Activated CD8-positive, alpha-beta T cell treated with anti-CD3 and anti-CD28 coated beads for 36 hours (primary cell): ENCODE data around the gene RAD51AP2. TPM values are rescaled to one million over a fixed set of nuclear protein-coding genes. Genes with fewer than 3 reads are reported as not detected.

ENCODE experiments used
- ATAC-seq: fragments of 200-7000 bp; cut with Tn5 transposase; one replicate; pipeline ENCODE4 v1.10.0; 2021; ENCODE audit warnings: mild to moderate bottlenecking, moderate library complexity
- CTCF ChIA-PET: fragments of 350-600 bp; sonication (Branson Sonifier 250); formaldehyde crosslinking; loops from one replicate; lab custom pipeline; 2021; ENCODE audit warnings: antibody characterized with exemption; lab: Charles Lee
- POLR2A ChIA-PET: fragments of 350-600 bp; sonication (Branson Sonifier 250); formaldehyde crosslinking; loops from one replicate; lab custom pipeline; 2021; ENCODE audit warnings: antibody characterized with exemption; lab: Charles Lee
- DNase-seq: peaks from one replicate; pipeline ENCODE4 v3.0.0-alpha.2; 2020
- H3K27ac Mint-ChIP-seq: one replicate; pipeline ENCODE4 v1.8.0; 2021; ENCODE audit warnings: mild to moderate bottlenecking, mixed read lengths
- H3K27me3 Mint-ChIP-seq: one replicate; pipeline ENCODE4 v1.8.0; 2021; ENCODE audit warnings: mixed read lengths
- H3K36me3 Mint-ChIP-seq: one replicate; pipeline ENCODE4 v1.8.0; 2021; ENCODE audit warnings: low read depth, mixed read lengths
- H3K4me1 Mint-ChIP-seq: one replicate; pipeline ENCODE4 v1.8.0; 2021; ENCODE audit warnings: low read depth, mixed read lengths
- H3K4me3 Mint-ChIP-seq: one replicate; pipeline ENCODE4 v1.8.0; 2021; ENCODE audit warnings: mild to moderate bottlenecking, moderate library complexity, mixed read lengths
- H3K9me3 Mint-ChIP-seq: one replicate; pipeline ENCODE4 v1.8.0; 2021; ENCODE audit warnings: mixed read lengths
- intact Hi-C: fragments of 100-400 bp; cut with micrococcal nuclease; formaldehyde crosslinking; loops from one replicate; pipeline ENCODE4 v1.10.0; 2022
- total RNA-seq, 2 experiments: library from RNA; stranded (reverse); gene quantifications; one replicate each; pipeline ENCODE4 v1.2.3, GENCODE V29; 2021
- TF ChIP-seq, protein P1 (sequence below): fragments of 200-600 bp; IDR thresholded peaks from one replicate; pipeline ENCODE4 v1.8.0; 2022; ENCODE audit warnings: antibody characterized with exemption, mild to moderate bottlenecking

Gene RAD51AP2
- total RNA-seq, 2 experiments from 2014 or later = not detected

DNA sequence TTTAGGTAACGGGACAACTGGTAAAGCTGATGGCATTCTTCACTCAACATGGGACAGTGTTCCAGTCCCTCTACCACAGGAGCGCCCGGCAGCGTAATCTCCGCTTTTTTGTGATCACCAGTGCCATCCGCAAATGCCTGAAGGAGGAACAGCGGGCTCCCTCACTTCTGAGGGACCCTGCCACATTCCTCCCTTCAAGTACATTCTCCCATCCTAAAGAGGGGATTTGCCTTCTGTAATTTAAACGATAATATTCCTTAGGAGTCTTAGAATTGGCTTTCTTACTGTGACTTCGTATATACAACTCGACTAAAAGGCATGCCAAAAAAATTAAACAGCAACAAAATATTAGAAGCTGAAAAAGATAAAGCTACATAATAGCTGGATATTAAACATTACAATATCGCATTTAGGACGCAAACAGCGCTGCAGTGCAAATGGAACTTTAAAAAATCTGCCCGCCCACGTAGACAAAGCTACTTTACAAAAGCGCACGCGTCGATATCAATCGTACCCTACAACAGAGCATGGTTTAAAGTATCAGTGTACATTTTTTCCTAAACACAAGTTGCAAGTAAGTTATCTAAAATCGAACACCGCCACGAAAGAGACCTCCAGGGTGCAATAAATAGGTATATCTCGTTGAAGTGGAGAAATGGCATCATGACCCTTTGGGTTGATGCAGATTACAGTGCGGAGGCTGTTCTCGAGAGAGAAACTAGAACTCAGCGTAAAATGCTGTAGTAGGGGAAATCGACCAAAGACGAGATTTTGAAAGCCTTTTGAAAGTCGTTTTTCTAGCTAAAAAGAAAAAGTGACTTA, 20.0 kb upstream of the RAD51AP2 start:
- ATAC-seq = no peak
- Mint-ChIP-seq H3K27me3 (peaks cover 47% of the 10 kb centered on the region), H3K36me3 (no peaks in the 10 kb centered on the region), H3K4me1 (peaks cover 4% of the 10 kb centered on the region), H3K4me3 (peak overlapping the region; percentile 40), H3K9me3 (peaks cover 2% of the 10 kb centered on the region), H3K27ac (no peak overlapping the region)
- no peak for DNase-seq
- ChIA-PET CTCF (no interaction called here), POLR2A (no interaction called here)
- TF ChIP-seq, protein P1, sequence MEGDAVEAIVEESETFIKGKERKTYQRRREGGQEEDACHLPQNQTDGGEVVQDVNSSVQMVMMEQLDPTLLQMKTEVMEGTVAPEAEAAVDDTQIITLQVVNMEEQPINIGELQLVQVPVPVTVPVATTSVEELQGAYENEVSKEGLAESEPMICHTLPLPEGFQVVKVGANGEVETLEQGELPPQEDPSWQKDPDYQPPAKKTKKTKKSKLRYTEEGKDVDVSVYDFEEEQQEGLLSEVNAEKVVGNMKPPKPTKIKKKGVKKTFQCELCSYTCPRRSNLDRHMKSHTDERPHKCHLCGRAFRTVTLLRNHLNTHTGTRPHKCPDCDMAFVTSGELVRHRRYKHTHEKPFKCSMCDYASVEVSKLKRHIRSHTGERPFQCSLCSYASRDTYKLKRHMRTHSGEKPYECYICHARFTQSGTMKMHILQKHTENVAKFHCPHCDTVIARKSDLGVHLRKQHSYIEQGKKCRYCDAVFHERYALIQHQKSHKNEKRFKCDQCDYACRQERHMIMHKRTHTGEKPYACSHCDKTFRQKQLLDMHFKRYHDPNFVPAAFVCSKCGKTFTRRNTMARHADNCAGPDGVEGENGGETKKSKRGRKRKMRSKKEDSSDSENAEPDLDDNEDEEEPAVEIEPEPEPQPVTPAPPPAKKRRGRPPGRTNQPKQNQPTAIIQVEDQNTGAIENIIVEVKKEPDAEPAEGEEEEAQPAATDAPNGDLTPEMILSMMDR = no peak
- intact Hi-C loops = no loop called here

GRCh38 chr2:17536416-17536815, 18.2 kb upstream of the RAD51AP2 start:
- CTCF ChIA-PET = no interaction called here
- Mint-ChIP-seq H3K27ac (no peak overlapping the region), H3K9me3 (peaks cover 2% of the 10 kb centered on the region), H3K4me3 (no peak overlapping the region), H3K4me1 (peaks cover 4% of the 10 kb centered on the region), H3K36me3 (no peaks in the 10 kb centered on the region), H3K27me3 (peaks cover 40% of the 10 kb centered on the region)
- POLR2A ChIA-PET = no interaction called here
- intact Hi-C loops = no loop called here
- TF ChIP-seq, protein P1 = no peak
- no peak for DNase-seq
- ATAC-seq = no peak

DNA sequence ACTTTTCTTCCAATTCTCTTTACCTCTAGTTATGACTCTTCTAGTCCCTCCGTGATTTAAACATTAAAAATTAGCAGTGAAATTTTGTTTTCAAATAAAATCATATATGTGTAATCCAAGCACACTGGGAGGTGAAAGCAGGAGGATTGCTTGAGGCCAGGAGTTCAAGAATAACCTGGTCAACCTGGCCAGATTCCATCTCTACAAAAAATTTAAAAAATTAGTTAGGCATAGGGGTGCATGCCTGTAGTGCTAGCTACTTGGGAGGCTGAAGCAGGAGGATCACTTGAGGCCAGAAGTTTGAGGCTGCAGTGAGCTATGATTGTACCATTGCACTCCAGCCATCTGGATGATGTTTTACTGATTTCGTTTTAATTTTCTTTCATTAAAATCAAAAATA, 15.3 kb upstream of the RAD51AP2 start:
- Mint-ChIP-seq H3K4me1 (peaks cover 4% of the 10 kb centered on the region), H3K9me3 (peaks cover 2% of the 10 kb centered on the region), H3K27ac (no peak overlapping the region), H3K27me3 (peaks cover 17% of the 10 kb centered on the region), H3K36me3 (no peaks in the 10 kb centered on the region), H3K4me3 (no peak overlapping the region)
- TF ChIP-seq, protein P1 = no peak
- DNase-seq (no peak), ATAC-seq (no peak)
- intact Hi-C loops = no loop called here
- ChIA-PET CTCF (no interaction called here), POLR2A (no interaction called here)

DNA sequence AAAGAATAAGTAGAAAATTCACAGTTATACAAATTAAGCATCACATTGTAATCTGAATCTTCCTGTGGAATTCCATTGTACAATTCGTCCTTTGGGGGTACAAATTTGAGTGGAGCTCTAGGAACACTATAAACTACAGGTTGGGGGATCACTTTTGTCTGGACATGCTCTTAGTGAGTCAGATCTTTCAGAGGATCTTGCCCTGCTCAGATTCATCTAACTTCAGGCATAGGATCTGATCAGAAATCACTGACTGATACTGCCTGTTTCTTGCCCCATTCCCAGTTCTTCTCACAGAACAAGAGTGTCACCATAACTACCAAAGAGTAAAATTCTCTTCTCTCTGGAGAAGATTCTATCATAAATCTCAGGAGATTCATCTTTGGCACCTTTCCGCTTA, 11.5 kb upstream of the RAD51AP2 start:
- Mint-ChIP-seq H3K27me3 (no peaks in the 10 kb centered on the region), H3K4me1 (no peaks in the 10 kb centered on the region), H3K4me3 (no peak overlapping the region), H3K36me3 (no peaks in the 10 kb centered on the region), H3K27ac (no peak overlapping the region), H3K9me3 (no peaks in the 10 kb centered on the region)
- DNase-seq = no peak
- TF ChIP-seq, protein P1 = no peak
- intact Hi-C loops = no loop called here
- ChIA-PET CTCF (no interaction called here), POLR2A (no interaction called here)
- ATAC-seq = no peak

GRCh38 chr2:17522303-17522702, 4.1 kb upstream of the RAD51AP2 start:
- no peak overlapping the region for H3K27ac Mint-ChIP-seq
- TF ChIP-seq, protein P1 = no peak
- no peak for ATAC-seq
- intact Hi-C loops = no loop called here
- no peak overlapping the region for H3K4me3 Mint-ChIP-seq
- CTCF ChIA-PET = no interaction called here
- no peak for DNase-seq
- no peaks in the 10 kb centered on the region for H3K9me3 Mint-ChIP-seq
- no peaks in the 10 kb centered on the region for H3K36me3 Mint-ChIP-seq
- H3K27me3 Mint-ChIP-seq = peaks cover 14% of the 10 kb centered on the region
- H3K4me1 Mint-ChIP-seq = no peaks in the 10 kb centered on the region
- POLR2A ChIA-PET = interaction anchor here (0.7 kb wide), 1 partner anchor 439 kb away, joined by 3 read pairs; no protein-coding TSS in a partner anchor
